Peyer's patch (tissue), 4 donors: ENCODE data around the gene PSMB9.

ENCODE experiments used
- POLR2A ChIP-seq, 2 donors: fragments of 450-650 bp; IDR thresholded peaks; one replicate each; pipeline ENCODE4 v1.5.1; 2017; ENCODE audit warnings: antibody characterized with exemption in 2 of 2, mild to moderate bottlenecking in 2 of 2, moderate library complexity in 2 of 2
- TF ChIP-seq, protein P1 (sequence below), 6 experiments: fragments of 450-650 bp in 4 of 6; fragments of 200-600 bp in 2 of 6; sonication (generic) in 1 of 6; IDR thresholded peaks; one replicate each; pipeline ENCODE4 v1.5.1; 2017 to 2019; ENCODE audit warnings: antibody characterized with exemption in 6 of 6, mild to moderate bottlenecking in 3 of 6, moderate library complexity in 1 of 6

DNA sequence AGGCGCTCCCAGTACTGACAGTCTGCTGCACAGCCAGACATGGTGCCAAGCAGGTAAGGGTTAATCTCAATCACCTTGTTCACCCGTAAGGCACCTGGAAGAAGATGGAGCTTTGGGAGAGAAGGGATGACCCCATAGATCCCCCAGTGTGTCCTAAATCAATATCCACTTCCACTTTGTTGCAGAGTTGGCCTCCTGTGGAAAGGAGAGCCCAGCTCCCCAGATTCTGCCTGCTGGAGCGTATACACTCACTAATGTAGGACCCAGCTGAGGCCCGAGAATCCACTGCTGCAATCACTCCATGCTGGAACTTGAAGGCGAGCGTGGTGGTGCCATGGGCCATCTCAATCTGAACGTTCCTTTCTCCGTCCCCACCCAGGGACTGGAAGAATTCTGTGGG is 11.3 kb upstream of the PSMB9 start:
- TF ChIP-seq, protein P1, sequence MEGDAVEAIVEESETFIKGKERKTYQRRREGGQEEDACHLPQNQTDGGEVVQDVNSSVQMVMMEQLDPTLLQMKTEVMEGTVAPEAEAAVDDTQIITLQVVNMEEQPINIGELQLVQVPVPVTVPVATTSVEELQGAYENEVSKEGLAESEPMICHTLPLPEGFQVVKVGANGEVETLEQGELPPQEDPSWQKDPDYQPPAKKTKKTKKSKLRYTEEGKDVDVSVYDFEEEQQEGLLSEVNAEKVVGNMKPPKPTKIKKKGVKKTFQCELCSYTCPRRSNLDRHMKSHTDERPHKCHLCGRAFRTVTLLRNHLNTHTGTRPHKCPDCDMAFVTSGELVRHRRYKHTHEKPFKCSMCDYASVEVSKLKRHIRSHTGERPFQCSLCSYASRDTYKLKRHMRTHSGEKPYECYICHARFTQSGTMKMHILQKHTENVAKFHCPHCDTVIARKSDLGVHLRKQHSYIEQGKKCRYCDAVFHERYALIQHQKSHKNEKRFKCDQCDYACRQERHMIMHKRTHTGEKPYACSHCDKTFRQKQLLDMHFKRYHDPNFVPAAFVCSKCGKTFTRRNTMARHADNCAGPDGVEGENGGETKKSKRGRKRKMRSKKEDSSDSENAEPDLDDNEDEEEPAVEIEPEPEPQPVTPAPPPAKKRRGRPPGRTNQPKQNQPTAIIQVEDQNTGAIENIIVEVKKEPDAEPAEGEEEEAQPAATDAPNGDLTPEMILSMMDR (IDR thresholded peaks at IDR 0.05) = no peak
- TF ChIP-seq POLR2A (IDR thresholded peaks at IDR 0.05) = no peak
